HepG2 (cell line): ENCODE measurements around the gene ZNRF3. TPM values are rescaled to one million over a fixed set of nuclear protein-coding genes. Genes with fewer than 3 reads are reported as not detected.
A peak's percentile ranks its signal among the peaks of the same experiment; 100 is the strongest.

Source experiments
- ATAC-seq: fragments of 200-7000 bp; cut with Tn5 transposase; 3 replicates; pipeline ENCODE4 v1.9.1; 2020; ENCODE audit warnings: mild to moderate bottlenecking, moderate library complexity
- BruUV-seq: library from RNA; stranded (reverse); fragments of 400-500 nt; replicated peaks from 2 replicates; lab custom pipeline; 2021; lab: Mats Ljungman, UMichigan
- CTCF ChIA-PET: fragments of 300-600 bp; formaldehyde crosslinking; extraction: SDS; loops from one replicate; lab custom pipeline; 2021; ENCODE audit warnings: low total read pairs, inconsistent platforms, low intra/inter-chr PET ratio; lab: Yijun Ruan, JAX
- POLR2A ChIA-PET: fragments of 350-600 bp; sonication (Branson Sonifier 250); formaldehyde crosslinking; loops from one replicate; lab custom pipeline; 2020; ENCODE audit warnings: antibody characterized with exemption, inconsistent platforms; lab: Yijun Ruan, JAX
- DNase-seq: peaks from one replicate; pipeline ENCODE4 v3.0.0-alpha.2; 2015; ENCODE audit warnings: low spot score
- FAIRE-seq: peaks from 3 replicates; lab custom pipeline; 2011; peaks lifted over from hg19 to GRCh38; lab: Jason Lieb, UNC
- H2AFZ ChIP-seq: one replicate; pipeline ENCODE4 v1.6.1; 2011; ENCODE audit warnings: low read length, inconsistent platforms
- H3K27ac ChIP-seq: fragments of 300-600 bp; 3 replicates; pipeline ENCODE4 v1.8.0; 2011; ENCODE audit warnings: mixed run types, mild to moderate bottlenecking, mixed read lengths, low read length, inconsistent platforms; ENCODE audit not compliant: insufficient read depth; ENCODE audit errors: extremely low read length
- H3K27me3 ChIP-seq, 2 experiments: fragments of 200-600 bp in 1 of 2; 2 replicates in 1 of 2; 3 replicates in 1 of 2; pipeline versions ENCODE4 v1.6.0 to v1.8.0; 2011; ENCODE audit warnings: low read length in 2 of 2, mild to moderate bottlenecking in 2 of 2, moderate library complexity in 2 of 2, inconsistent platforms in 1 of 2; ENCODE audit not compliant: insufficient read depth in 2 of 2, control insufficient read depth in 1 of 2
- H3K36me3 ChIP-seq, 2 experiments: fragments of 200-600 bp in 1 of 2; replicated peaks in 1 of 2; 2 replicates in 1 of 2; 3 replicates in 1 of 2; pipeline versions ENCODE4 v1.5.1 to v1.8.0; 2011; ENCODE audit warnings: low read length in 2 of 2, inconsistent platforms in 1 of 2; ENCODE audit not compliant: insufficient read depth in 2 of 2, control insufficient read depth in 1 of 2
- H3K4me1 ChIP-seq: 2 replicates; pipeline ENCODE4 v1.5.1; 2012; ENCODE audit warnings: low read length, inconsistent platforms; ENCODE audit not compliant: insufficient read depth
- H3K4me2 ChIP-seq: 2 replicates; pipeline ENCODE4 v1.6.0; 2011; ENCODE audit warnings: low read depth, low read length, inconsistent platforms
- H3K4me3 ChIP-seq, 3 experiments: fragments of 200-600 bp in 1 of 3; sonication (generic), shearing (Covaris generic) in 1 of 3; replicated peaks in 1 of 3; 2 replicates each; pipeline ENCODE4 v1.5.1; 2011 to 2016; ENCODE audit warnings: low read length in 3 of 3, inconsistent platforms in 2 of 3, low read depth in 2 of 3, mild to moderate bottlenecking in 2 of 3, control low read depth in 1 of 3, mixed read lengths in 1 of 3; ENCODE audit not compliant: insufficient read depth in 1 of 3
- H3K79me2 ChIP-seq: one replicate; pipeline ENCODE4 v1.6.1; 2011; ENCODE audit warnings: low read length, inconsistent platforms; ENCODE audit not compliant: insufficient read depth
- H3K9ac ChIP-seq: 2 replicates; pipeline ENCODE4 v1.6.0; 2011; ENCODE audit warnings: mild to moderate bottlenecking, low read depth, low read length, inconsistent platforms; ENCODE audit not compliant: insufficient read depth
- H3K9me3 ChIP-seq: 2 replicates; pipeline ENCODE4 v1.5.1; 2012; ENCODE audit warnings: mild to moderate bottlenecking, low read length
- H4K20me1 ChIP-seq: 2 replicates; pipeline ENCODE4 v1.6.0; 2011; ENCODE audit warnings: inconsistent platforms, mild to moderate bottlenecking, low read length, moderate library complexity; ENCODE audit not compliant: insufficient read depth
- AGO2 ChIP-seq: fragments of 200-400 bp; formaldehyde crosslinking; optimal IDR thresholded peaks from 2 replicates; pipeline ENCODE3; 2017; ENCODE audit warnings: mild to moderate bottlenecking, low read depth, low read length, moderate library complexity
- ATRX ChIP-seq: sonication (generic); formaldehyde crosslinking; IDR thresholded peaks from 2 replicates; pipeline ENCODE4 v1.4.0; 2020; ENCODE audit warnings: missing genetic modification reagents, borderline replicate concordance
- BCL6 ChIP-seq: IDR thresholded peaks from 2 replicates; pipeline ENCODE4 v1.6.1; 2016; ENCODE audit warnings: missing genetic modification reagents, missing compliant biosample characterization
- NR2C2 ChIP-seq: sonication (generic); formaldehyde crosslinking; IDR thresholded peaks from 2 replicates; pipeline ENCODE4 v1.4.0; 2020; ENCODE audit warnings: missing genetic modification reagents, mild to moderate bottlenecking, moderate library complexity, borderline replicate concordance
- PTBP1 ChIP-seq: fragments of 200-400 bp; formaldehyde crosslinking; IDR thresholded peaks from 2 replicates; pipeline ENCODE4 v1.6.1; 2018; ENCODE audit warnings: low read length, low read depth; ENCODE audit not compliant: poor library complexity, severe bottlenecking
- RAD21 ChIP-seq: fragments of 450-650 bp; formaldehyde crosslinking; IDR thresholded peaks from 2 replicates; pipeline ENCODE4 v1.5.0; 2020; ENCODE audit warnings: mild to moderate bottlenecking
- ZNF329 ChIP-seq: sonication (generic); formaldehyde crosslinking; IDR thresholded peaks from 2 replicates; pipeline ENCODE4 v1.9.0; 2021; ENCODE audit warnings: low read depth, mild to moderate bottlenecking, missing genetic modification reagents
- ZNF556 ChIP-seq: sonication (generic); formaldehyde crosslinking; IDR thresholded peaks from 2 replicates; pipeline ENCODE4 v1.4.0; 2020; ENCODE audit warnings: mild to moderate bottlenecking, missing genetic modification reagents, borderline replicate concordance
- WGBS: methylation state at CpG from one replicate; pipeline ENCODE4 v1.1.6; 2017; ENCODE audit warnings: low lambda C conversion rate; 5-methylcytosine and 5-hydroxymethylcytosine counted together
- in situ Hi-C: cut with HindIII; loops from 2 replicates; pipeline ENCODE4 v1.10.0; 2017; ENCODE audit warnings: low pct_unique_long_range_greater_than_20kb; ENCODE audit not compliant: extremely low pct_ligation_motif_present
- intact Hi-C: fragments of 100-400 bp; cut with micrococcal nuclease; formaldehyde crosslinking; loops from one replicate; pipeline ENCODE4 v1.10.0; 2022; ENCODE audit not compliant: unreplicated experiment
- polyA plus RNA-seq, 8 experiments: library from polyadenylated mRNA; depleted of rRNA in 3 of 8; stranded (reverse) in 7 of 8; unstranded in 1 of 8; fragments of >200 nt; fragmentation: Illumina TruSeq in 4 of 8; extraction: Trizol in 4 of 8; gene quantifications; 2 replicates each; pipeline versions ENCODE4 v1.2.1 to v1.2.3, GENCODE V29; 2011 to 2016; ENCODE audit warnings: low read depth in 4 of 8, missing spikeins in 1 of 8, mixed read lengths in 1 of 8; ENCODE audit not compliant: insufficient read depth in 1 of 8
- total RNA-seq, 5 experiments: library from RNA; depleted of rRNA; stranded (reverse); fragments of >200 nt; fragmentation: Illumina TruSeq; extraction: Trizol; gene quantifications; 2 replicates each; pipeline ENCODE4 v1.2.3, GENCODE V29; 2016; ENCODE audit warnings: low read depth in 1 of 5
- TF ChIP-seq, protein P1 (sequence below): sonication (generic); formaldehyde crosslinking; IDR thresholded peaks from 2 replicates; pipeline ENCODE4 v1.5.1; 2020; ENCODE audit warnings: mild to moderate bottlenecking, moderate library complexity, missing genetic modification reagents
- TF ChIP-seq, protein P2 (sequence below): sonication (generic); formaldehyde crosslinking; IDR thresholded peaks from 2 replicates; pipeline ENCODE4 v1.5.1; 2020; ENCODE audit warnings: mild to moderate bottlenecking, missing genetic modification reagents, moderate library complexity
- TF ChIP-seq, protein P3 (sequence below), 2 experiments: sonication (generic) in 1 of 2; formaldehyde crosslinking in 1 of 2; IDR thresholded peaks; 2 replicates each; pipeline versions ENCODE4 v1.4.0 to v1.6.1; 2018 to 2020; ENCODE audit warnings: missing genetic modification reagents in 2 of 2, borderline replicate concordance in 1 of 2, low read depth in 1 of 2, mild to moderate bottlenecking in 1 of 2, missing biosample characterization in 1 of 2

ZNRF3 gene
- total and polyA plus RNA-seq, 2 of the 13 experiments (the other 11 are each of a cell fraction or from before 2014, with no cell fraction given): 20.3 to 36.7 TPM

DNA sequence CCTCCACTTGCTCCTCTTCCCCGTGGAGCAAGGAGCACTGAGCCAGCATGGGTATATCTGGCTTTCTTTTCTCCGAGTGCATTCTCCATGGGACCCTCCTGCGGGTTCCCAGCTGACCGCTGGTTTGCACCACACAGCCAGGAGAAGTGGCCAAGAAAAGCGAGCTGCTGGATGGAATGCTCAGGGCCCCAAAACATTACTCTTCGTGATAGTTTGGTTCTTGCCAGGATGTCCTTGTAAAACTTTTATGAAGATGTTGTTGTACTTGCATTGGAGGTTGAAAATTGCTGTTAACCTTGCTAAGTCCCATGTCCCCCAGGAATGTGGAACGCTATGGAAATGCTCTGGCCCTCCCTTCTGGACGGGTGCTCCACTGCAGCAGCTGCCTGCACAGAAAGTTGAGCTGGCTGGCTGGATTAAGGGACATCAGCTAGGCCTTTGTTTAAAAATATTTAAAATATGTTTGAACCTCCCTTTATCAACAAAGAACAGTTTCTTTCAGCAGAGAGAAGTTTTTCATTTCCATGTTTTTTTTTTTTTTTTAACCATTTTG, 68.7 kb downstream of the ZNRF3 start:
- H3K9ac ChIP-seq: no peak overlapping the region
- CTCF ChIA-PET: interaction anchor here (1.2 kb wide), 1 partner anchor 96 kb away, joined by 3 read pairs; no protein-coding TSS in a partner anchor
- in situ Hi-C loops (no loop called here), intact Hi-C loops (loop anchor here (1.0 to 5.0 kb wide), 3 partner anchors 19 to 95 kb away; no protein-coding TSS in a partner anchor)
- no peak overlapping the region for H2AFZ ChIP-seq
- peaks cover 1% of the 10 kb centered on the region; the same call in 1 of the 2 replicates for H3K9me3 ChIP-seq
- FAIRE-seq (no peak), DNase-seq (peak; percentile 65), ATAC-seq (peak; percentile 73)
- peaks cover 2 to 17% of the 10 kb centered on the region in 2 experiments for H3K36me3 ChIP-seq
- peaks cover 99% of the 10 kb centered on the region for H3K79me2 ChIP-seq
- H3K4me2 ChIP-seq: peak overlapping the region; percentile 37
- no peak overlapping the region for H3K4me3 ChIP-seq
- POLR2A ChIA-PET: interaction anchor here (0.8 to 1.8 kb wide), 7 partner anchors 13 to 96 kb away, joined by 3 to 4 read pairs (median 3); partner anchors contain the start of gene ZNRF3
- H3K4me1 ChIP-seq: peaks cover 98% of the 10 kb centered on the region
- H4K20me1 ChIP-seq: peaks cover 20% of the 10 kb centered on the region
- no peaks in the 10 kb centered on the region for H3K27me3 ChIP-seq
- BruUV-seq: no TSS peak
- WGBS: 63% methylated on average over 8 of the region's 8 CpGs
- H3K27ac ChIP-seq: peak overlapping the region; percentile 64
- TF ChIP-seq ZNF556: no peak
- peak; percentile 31; the same call in 1 of the 2 replicates for TF ChIP-seq BCL6 (CRISPR knock-in tag)
- no peak for TF ChIP-seq PTBP1
- TF ChIP-seq, protein P1, sequence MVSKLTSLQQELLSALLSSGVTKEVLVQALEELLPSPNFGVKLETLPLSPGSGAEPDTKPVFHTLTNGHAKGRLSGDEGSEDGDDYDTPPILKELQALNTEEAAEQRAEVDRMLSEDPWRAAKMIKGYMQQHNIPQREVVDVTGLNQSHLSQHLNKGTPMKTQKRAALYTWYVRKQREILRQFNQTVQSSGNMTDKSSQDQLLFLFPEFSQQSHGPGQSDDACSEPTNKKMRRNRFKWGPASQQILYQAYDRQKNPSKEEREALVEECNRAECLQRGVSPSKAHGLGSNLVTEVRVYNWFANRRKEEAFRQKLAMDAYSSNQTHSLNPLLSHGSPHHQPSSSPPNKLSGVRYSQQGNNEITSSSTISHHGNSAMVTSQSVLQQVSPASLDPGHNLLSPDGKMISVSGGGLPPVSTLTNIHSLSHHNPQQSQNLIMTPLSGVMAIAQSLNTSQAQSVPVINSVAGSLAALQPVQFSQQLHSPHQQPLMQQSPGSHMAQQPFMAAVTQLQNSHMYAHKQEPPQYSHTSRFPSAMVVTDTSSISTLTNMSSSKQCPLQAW: peak; percentile 46; the same call in 1 of the 2 replicates
- TF ChIP-seq NR2C2 (CRISPR knock-in tag): 0 out of 2 replicates have a peak, but pooled peaks have one; percentile 16
- TF ChIP-seq, protein P2, sequence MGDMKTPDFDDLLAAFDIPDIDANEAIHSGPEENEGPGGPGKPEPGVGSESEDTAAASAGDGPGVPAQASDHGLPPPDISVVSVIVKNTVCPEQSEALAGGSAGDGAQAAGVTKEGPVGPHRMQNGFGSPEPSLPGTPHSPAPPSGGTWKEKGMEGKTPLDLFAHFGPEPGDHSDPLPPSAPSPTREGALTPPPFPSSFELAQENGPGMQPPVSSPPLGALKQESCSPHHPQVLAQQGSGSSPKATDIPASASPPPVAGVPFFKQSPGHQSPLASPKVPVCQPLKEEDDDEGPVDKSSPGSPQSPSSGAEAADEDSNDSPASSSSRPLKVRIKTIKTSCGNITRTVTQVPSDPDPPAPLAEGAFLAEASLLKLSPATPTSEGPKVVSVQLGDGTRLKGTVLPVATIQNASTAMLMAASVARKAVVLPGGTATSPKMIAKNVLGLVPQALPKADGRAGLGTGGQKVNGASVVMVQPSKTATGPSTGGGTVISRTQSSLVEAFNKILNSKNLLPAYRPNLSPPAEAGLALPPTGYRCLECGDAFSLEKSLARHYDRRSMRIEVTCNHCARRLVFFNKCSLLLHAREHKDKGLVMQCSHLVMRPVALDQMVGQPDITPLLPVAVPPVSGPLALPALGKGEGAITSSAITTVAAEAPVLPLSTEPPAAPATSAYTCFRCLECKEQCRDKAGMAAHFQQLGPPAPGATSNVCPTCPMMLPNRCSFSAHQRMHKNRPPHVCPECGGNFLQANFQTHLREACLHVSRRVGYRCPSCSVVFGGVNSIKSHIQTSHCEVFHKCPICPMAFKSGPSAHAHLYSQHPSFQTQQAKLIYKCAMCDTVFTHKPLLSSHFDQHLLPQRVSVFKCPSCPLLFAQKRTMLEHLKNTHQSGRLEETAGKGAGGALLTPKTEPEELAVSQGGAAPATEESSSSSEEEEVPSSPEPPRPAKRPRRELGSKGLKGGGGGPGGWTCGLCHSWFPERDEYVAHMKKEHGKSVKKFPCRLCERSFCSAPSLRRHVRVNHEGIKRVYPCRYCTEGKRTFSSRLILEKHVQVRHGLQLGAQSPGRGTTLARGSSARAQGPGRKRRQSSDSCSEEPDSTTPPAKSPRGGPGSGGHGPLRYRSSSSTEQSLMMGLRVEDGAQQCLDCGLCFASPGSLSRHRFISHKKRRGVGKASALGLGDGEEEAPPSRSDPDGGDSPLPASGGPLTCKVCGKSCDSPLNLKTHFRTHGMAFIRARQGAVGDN (CRISPR knock-in tag): peak; percentile 53; the same call in 1 of the 2 replicates
- TF ChIP-seq ZNF329 (CRISPR knock-in tag): no peak
- TF ChIP-seq, protein P3, sequence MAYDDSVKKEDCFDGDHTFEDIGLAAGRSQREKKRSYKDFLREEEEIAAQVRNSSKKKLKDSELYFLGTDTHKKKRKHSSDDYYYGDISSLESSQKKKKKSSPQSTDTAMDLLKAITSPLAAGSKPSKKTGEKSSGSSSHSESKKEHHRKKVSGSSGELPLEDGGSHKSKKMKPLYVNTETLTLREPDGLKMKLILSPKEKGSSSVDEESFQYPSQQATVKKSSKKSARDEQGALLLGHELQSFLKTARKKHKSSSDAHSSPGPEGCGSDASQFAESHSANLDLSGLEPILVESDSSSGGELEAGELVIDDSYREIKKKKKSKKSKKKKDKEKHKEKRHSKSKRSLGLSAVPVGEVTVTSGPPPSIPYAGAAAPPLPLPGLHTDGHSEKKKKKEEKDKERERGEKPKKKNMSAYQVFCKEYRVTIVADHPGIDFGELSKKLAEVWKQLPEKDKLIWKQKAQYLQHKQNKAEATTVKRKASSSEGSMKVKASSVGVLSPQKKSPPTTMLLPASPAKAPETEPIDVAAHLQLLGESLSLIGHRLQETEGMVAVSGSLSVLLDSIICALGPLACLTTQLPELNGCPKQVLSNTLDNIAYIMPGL (CRISPR knock-in tag; IDR thresholded peaks at IDR 0.05; ENCODE audit: borderline replicate concordance in 1 of 2, low read depth in 1 of 2): 0 out of 4 replicates have a peak, but pooled peaks of 1 of the 2 experiments have one; percentile 20
- no peak for TF ChIP-seq ATRX (CRISPR knock-in tag)
- TF ChIP-seq RAD21 (CRISPR knock-in tag): peak; percentile 66
- TF ChIP-seq AGO2: peak; percentile 19
